Hepatocyte (in vitro differentiated cells): ENCODE data around the gene TCL1B. TPM values are rescaled to one million over a fixed set of nuclear protein-coding genes. Genes with fewer than 3 reads are reported as not detected.

Experiments used
- DNase-seq: peaks from one replicate; pipeline ENCODE4 v3.0.0-alpha.2; 2016; ENCODE audit warnings: low spot score
- H2AFZ ChIP-seq: fragments of 200-600 bp; sonication (generic); 2 replicates; pipeline ENCODE4 v1.6.0; 2016; ENCODE audit warnings: antibody characterized with exemption, mild to moderate bottlenecking
- H3K27ac ChIP-seq: fragments of 200-600 bp; sonication (generic); 2 replicates; pipeline ENCODE4 v1.5.1; 2016; ENCODE audit warnings: mild to moderate bottlenecking
- H3K27me3 ChIP-seq: fragments of 200-600 bp; sonication (generic); 2 replicates; pipeline ENCODE4 v1.6.1; 2016
- H3K36me3 ChIP-seq: fragments of 200-600 bp; sonication (generic); replicated peaks from 2 replicates; pipeline ENCODE4 v1.5.1; 2016; ENCODE audit warnings: low read depth; ENCODE audit not compliant: insufficient read depth
- H3K4me1 ChIP-seq: fragments of 200-600 bp; sonication (generic); 2 replicates; pipeline ENCODE4 v1.5.1; 2016; ENCODE audit warnings: mild to moderate bottlenecking, moderate library complexity; ENCODE audit not compliant: insufficient read depth
- H3K4me2 ChIP-seq: fragments of 200-600 bp; sonication (generic); 2 replicates; pipeline ENCODE4 v1.6.0; 2016
- H3K4me3 ChIP-seq: fragments of 200-600 bp; sonication (generic); 2 replicates; pipeline ENCODE4 v1.5.1; 2016; ENCODE audit warnings: mild to moderate bottlenecking
- H3K79me2 ChIP-seq: fragments of 200-600 bp; sonication (generic); 2 replicates; pipeline ENCODE4 v1.6.0; 2017; ENCODE audit warnings: mild to moderate bottlenecking
- H3K9me2 ChIP-seq: fragments of 200-600 bp; sonication (generic); replicated peaks from 2 replicates; pipeline ENCODE4 v1.6.0; 2017; ENCODE audit warnings: mild to moderate bottlenecking; ENCODE audit not compliant: insufficient read depth
- H3K9me3 ChIP-seq: fragments of 200-600 bp; sonication (generic); 2 replicates; pipeline ENCODE4 v1.5.1; 2016; ENCODE audit warnings: low read depth, mild to moderate bottlenecking
- H4K20me1 ChIP-seq: fragments of 200-600 bp; sonication (generic); 2 replicates; pipeline ENCODE4 v1.6.0; 2016; ENCODE audit warnings: mild to moderate bottlenecking; ENCODE audit not compliant: insufficient read depth, poor library complexity, severe bottlenecking
- EZH2 ChIP-seq: fragments of 200-600 bp; sonication (generic); IDR thresholded peaks from 2 replicates; pipeline ENCODE4 v1.6.1; 2016; ENCODE audit warnings: antibody characterized with exemption, mild to moderate bottlenecking, borderline replicate concordance
- EZH2phosphoT487 ChIP-seq: fragments of 200-600 bp; sonication (generic); IDR thresholded peaks from one replicate; pipeline ENCODE4 v1.6.1; 2018; ENCODE audit warnings: antibody characterized with exemption, mild to moderate bottlenecking, low read depth, moderate library complexity; ENCODE audit not compliant: unreplicated experiment, severe bottlenecking
- WGBS: methylation state at CpG from one replicate; pipeline ENCODE4 v1.1.6; 2016; ENCODE audit warnings: low lambda C conversion rate; ENCODE audit errors: missing lambda C conversion rate; 5-methylcytosine and 5-hydroxymethylcytosine counted together
- polyA plus RNA-seq: library from polyadenylated mRNA; unstranded; fragments of >200 nt; fragmentation: Nextera tagmentation; extraction: Ambion mirVana; gene quantifications from 2 replicates; pipeline ENCODE4 v1.2.1, GENCODE V29; 2016
- total RNA-seq: library from RNA; depleted of rRNA; stranded (reverse); fragments of >200 nt; gene quantifications from 2 replicates; pipeline ENCODE4 v1.2.3, GENCODE V29; 2014
- TF ChIP-seq, protein P1 (sequence below): fragments of 200-600 bp; sonication (generic); IDR thresholded peaks from 2 replicates; pipeline ENCODE4 v1.5.1; 2016; ENCODE audit warnings: antibody characterized with exemption, mild to moderate bottlenecking; ENCODE audit not compliant: poor library complexity

The TCL1B gene
- total and polyA plus RNA-seq, 2 experiments from 2014 or later, result 0.50 TPM; not detected in 1

DNA sequence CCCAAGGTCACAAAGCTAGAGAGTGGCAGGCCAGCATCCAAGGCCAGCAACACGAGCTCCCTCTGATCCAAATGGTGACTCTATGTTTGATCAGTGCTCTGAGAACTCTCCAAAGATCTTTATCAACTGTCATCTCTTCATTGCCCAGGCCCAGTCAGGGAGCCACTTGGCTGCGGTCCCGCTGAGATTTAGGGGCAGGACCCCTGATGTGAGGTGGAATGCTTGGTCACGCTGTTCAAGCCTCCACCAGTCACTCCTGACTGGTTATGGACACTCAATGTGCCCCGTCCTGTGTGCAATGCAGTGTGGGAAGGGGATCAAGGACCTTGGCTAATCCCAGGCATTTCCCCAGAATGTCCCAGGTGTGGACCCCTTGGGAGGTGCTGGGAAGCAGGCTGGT lies 19.8 kb upstream of the TCL1B start:
- Histone ChIP-seq H3K27ac (no peak overlapping the region), H3K9me2 (no peaks in the 10 kb centered on the region), H2AFZ (no peak overlapping the region), H3K4me2 (no peak overlapping the region), H3K4me3 (no peak overlapping the region), H3K4me1 (no peaks in the 10 kb centered on the region), H3K79me2 (no peaks in the 10 kb centered on the region), H3K9me3 (no peaks in the 10 kb centered on the region), H3K36me3 (no peaks in the 10 kb centered on the region), H3K27me3 (peaks cover 34% of the 10 kb centered on the region), H4K20me1 (no peaks in the 10 kb centered on the region)
- 87% methylated on average over 5 of the region's 5 CpGs for WGBS
- no peak for DNase-seq
- TF ChIP-seq EZH2, result no peak
- TF ChIP-seq, protein P1, sequence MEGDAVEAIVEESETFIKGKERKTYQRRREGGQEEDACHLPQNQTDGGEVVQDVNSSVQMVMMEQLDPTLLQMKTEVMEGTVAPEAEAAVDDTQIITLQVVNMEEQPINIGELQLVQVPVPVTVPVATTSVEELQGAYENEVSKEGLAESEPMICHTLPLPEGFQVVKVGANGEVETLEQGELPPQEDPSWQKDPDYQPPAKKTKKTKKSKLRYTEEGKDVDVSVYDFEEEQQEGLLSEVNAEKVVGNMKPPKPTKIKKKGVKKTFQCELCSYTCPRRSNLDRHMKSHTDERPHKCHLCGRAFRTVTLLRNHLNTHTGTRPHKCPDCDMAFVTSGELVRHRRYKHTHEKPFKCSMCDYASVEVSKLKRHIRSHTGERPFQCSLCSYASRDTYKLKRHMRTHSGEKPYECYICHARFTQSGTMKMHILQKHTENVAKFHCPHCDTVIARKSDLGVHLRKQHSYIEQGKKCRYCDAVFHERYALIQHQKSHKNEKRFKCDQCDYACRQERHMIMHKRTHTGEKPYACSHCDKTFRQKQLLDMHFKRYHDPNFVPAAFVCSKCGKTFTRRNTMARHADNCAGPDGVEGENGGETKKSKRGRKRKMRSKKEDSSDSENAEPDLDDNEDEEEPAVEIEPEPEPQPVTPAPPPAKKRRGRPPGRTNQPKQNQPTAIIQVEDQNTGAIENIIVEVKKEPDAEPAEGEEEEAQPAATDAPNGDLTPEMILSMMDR, result no peak
- no peak for TF ChIP-seq EZH2phosphoT487

DNA sequence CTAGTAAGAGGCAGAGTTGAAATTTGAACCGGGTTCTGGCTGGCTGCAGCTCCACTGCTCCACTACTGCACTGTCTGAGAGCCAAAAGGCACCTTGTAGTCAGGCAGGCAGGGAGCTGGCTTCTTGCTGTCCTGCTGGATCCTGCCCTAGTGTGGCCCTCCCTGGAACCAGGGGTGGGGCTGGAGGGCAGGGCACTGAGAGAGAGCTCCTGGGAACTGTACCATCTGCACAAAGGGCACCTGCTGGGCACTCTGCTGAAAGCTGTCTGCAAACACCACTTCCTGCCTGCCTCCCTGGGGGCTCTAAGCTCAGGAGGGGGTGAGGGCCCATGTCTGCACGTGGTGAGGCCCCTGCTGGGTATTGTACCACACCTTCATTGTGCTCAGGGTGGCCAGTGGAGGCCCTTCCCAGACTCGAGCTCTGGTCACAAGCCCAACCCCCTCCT lies 19.0 kb upstream of the TCL1B start:
- Histone ChIP-seq H3K79me2 (no peaks in the 10 kb centered on the region), H3K4me3 (no peak overlapping the region), H3K27ac (no peak overlapping the region), H4K20me1 (no peaks in the 10 kb centered on the region), H3K9me2 (no peaks in the 10 kb centered on the region), H3K9me3 (no peaks in the 10 kb centered on the region), H3K4me2 (no peak overlapping the region), H2AFZ (no peak overlapping the region), H3K36me3 (no peaks in the 10 kb centered on the region), H3K27me3 (peaks cover 26% of the 10 kb centered on the region), H3K4me1 (no peaks in the 10 kb centered on the region)
- no peak for DNase-seq
- TF ChIP-seq, protein P1, result no peak
- 24% methylated on average over 3 of the region's 3 CpGs for WGBS

DNA sequence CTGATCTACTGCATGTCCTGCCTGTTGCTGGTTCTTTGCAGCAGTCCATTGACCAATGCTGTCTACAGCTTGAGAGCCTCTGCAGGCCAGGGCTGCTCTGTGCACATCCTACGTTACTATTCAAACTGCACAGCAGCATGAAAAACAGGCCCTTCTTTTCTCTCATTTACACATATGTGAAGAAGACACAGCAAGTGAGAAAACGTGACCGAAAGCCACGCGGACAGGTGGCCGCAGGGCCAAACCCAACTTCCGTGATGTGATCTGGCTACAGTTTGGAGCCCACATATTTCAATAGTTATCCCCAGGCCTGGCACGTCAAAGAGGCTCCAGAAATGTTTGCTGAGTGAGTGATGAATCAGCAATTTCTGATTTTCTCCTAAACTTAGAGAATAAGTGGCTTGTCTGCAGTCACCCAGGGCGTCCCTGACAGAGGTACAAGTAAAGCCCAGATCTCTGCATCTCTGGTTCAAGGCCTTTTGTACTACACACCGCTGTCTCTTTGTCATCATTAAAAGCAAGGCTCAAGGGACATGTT lies 17.9 kb upstream of the TCL1B start:
- Histone ChIP-seq H3K9me3 (no peaks in the 10 kb centered on the region), H3K9me2 (no peaks in the 10 kb centered on the region), H3K27me3 (peaks cover 25% of the 10 kb centered on the region), H3K4me1 (no peaks in the 10 kb centered on the region), H3K4me3 (no peak overlapping the region), H3K36me3 (no peaks in the 10 kb centered on the region), H2AFZ (no peak overlapping the region), H3K79me2 (no peaks in the 10 kb centered on the region), H3K27ac (no peak overlapping the region), H3K4me2 (no peak overlapping the region), H4K20me1 (no peaks in the 10 kb centered on the region)
- DNase-seq, result no peak
- TF ChIP-seq, protein P1, result no peak
- TF ChIP-seq EZH2 (no peak), EZH2phosphoT487 (no peak)
- WGBS, result 85% methylated on average over 10 of the region's 10 CpGs

DNA sequence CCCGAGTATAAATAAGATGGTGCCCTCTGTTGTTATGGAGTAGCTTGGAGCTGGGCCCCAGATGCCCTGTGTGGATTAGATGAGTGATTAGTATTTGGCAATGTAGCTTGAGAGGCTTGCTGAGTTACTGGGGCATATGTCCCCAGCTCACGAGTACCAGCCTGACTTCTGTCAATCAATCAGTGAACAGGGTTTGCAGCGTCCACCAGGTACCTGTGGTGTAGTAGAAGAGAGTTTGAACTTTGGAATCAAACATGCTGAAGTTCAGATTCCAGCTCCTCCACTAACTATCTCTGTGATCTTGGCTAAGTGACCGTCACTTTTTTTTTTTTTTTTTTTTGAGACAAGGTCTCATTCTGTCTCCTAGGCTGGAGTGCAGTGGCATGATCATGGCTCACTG lies 11.6 kb upstream of the TCL1B start:
- no peaks in the 10 kb centered on the region for H3K79me2 ChIP-seq
- no peaks in the 10 kb centered on the region for H3K36me3 ChIP-seq
- H3K27ac ChIP-seq, result no peak overlapping the region
- 61% methylated on average over 4 of the region's 4 CpGs for WGBS
- no peaks in the 10 kb centered on the region for H3K9me3 ChIP-seq
- TF ChIP-seq EZH2 (no peak), EZH2phosphoT487 (no peak)
- TF ChIP-seq, protein P1, result no peak
- no peak overlapping the region for H3K4me2 ChIP-seq
- no peaks in the 10 kb centered on the region for H4K20me1 ChIP-seq
- no peak overlapping the region for H2AFZ ChIP-seq
- H3K4me1 ChIP-seq, result no peaks in the 10 kb centered on the region
- DNase-seq, result peak; percentile 46
- no peaks in the 10 kb centered on the region for H3K9me2 ChIP-seq
- peaks cover 7% of the 10 kb centered on the region for H3K27me3 ChIP-seq
- H3K4me3 ChIP-seq, result no peak overlapping the region
